HCT116 (cell line): ENCODE data around the gene HERC2. TPM values are rescaled to one million over a fixed set of nuclear protein-coding genes. Genes with fewer than 3 reads are reported as not detected.

Experiments used
- ATAC-seq: fragments of 200-7000 bp; cut with Tn5 transposase; 2 replicates; pipeline ENCODE4 v1.9.1; 2020; ENCODE audit warnings: mild to moderate bottlenecking, moderate library complexity
- BruUV-seq: library from RNA; stranded (reverse); fragments of 400-500 nt; replicated peaks from 2 replicates; lab custom pipeline; 2021; lab: Mats Ljungman, UMichigan
- CTCF ChIA-PET: fragments of 300-600 bp; sonication (Branson Sonifier 250); formaldehyde crosslinking; loops from one replicate; lab custom pipeline; 2021; ENCODE audit warnings: antibody characterized with exemption; lab: Charles Lee
- POLR2A ChIA-PET: fragments of 300-600, 350-600 bp; sonication (Branson Sonifier 250); formaldehyde crosslinking; loops from one replicate; lab custom pipeline; 2021; ENCODE audit warnings: antibody characterized with exemption; lab: Charles Lee
- RAD21 ChIA-PET, 2 experiments: fragments of 300-600 bp; sonication (Branson Sonifier 250); formaldehyde crosslinking; loops; one replicate each; lab custom pipeline; 2023; ENCODE audit warnings: low total read pairs in 2 of 2; ENCODE audit not compliant: uncharacterized antibody in 2 of 2, unreplicated experiment in 2 of 2, low non-redundant PET in 1 of 2; lab: Charles Lee
- DNase-seq: peaks from one replicate; pipeline ENCODE4 v3.0.0-alpha.2; 2010; ENCODE audit warnings: low read depth, low spot score
- H2AFZ ChIP-seq: fragments of 200-600 bp; shearing (Covaris generic), sonication (generic); 2 replicates; pipeline ENCODE4 v1.6.1; 2017; ENCODE audit warnings: low read depth, mixed run types, mixed read lengths, antibody characterized with exemption, low read length; ENCODE audit not compliant: poor library complexity, severe bottlenecking
- H3K27ac ChIP-seq: 2 replicates; pipeline ENCODE4 v1.5.1; 2012; ENCODE audit warnings: low read depth, low read length
- H3K27me3 ChIP-seq: fragments of 200-600 bp; sonication (generic); 2 replicates; pipeline ENCODE4 v1.6.1; 2016; ENCODE audit warnings: mixed run types, low read length, mixed read lengths; ENCODE audit not compliant: insufficient read depth
- H3K36me3 ChIP-seq, 2 experiments: fragments of 200-500 bp in 1 of 2; fragments of 200-600 bp in 1 of 2; sonication (Bioruptor generic) in 1 of 2; sonication (generic) in 1 of 2; 2 replicates each; pipeline versions ENCODE4 v1.5.1 to v1.6.1; 2014 to 2016; ENCODE audit warnings: low read length in 2 of 2, inconsistent platforms in 1 of 2, mixed read lengths in 1 of 2, mixed run types in 1 of 2; ENCODE audit not compliant: insufficient read depth in 2 of 2, control insufficient read depth in 1 of 2
- H3K4me1 ChIP-seq, 2 experiments: fragments of 200-600 bp in 1 of 2; sonication (generic) in 1 of 2; 2 replicates each; pipeline versions ENCODE4 v1.5.1 to v1.6.1; 2012 to 2017; ENCODE audit warnings: low read length in 2 of 2, inconsistent platforms in 1 of 2, mild to moderate bottlenecking in 1 of 2, mixed read lengths in 1 of 2, mixed run types in 1 of 2, moderate library complexity in 1 of 2; ENCODE audit not compliant: insufficient read depth in 2 of 2, control insufficient read depth in 1 of 2
- H3K4me2 ChIP-seq: fragments of 200-600 bp; sonication (generic); 2 replicates; pipeline ENCODE4 v1.6.1; 2017; ENCODE audit warnings: mixed run types, low read length, mixed read lengths
- H3K4me3 ChIP-seq, 2 experiments: fragments of 200-600 bp in 1 of 2; sonication (generic) in 1 of 2; replicated peaks in 1 of 2; 2 replicates each; pipeline ENCODE4 v1.5.1; 2011 to 2016; ENCODE audit warnings: low read length in 2 of 2, control low read depth in 1 of 2, low read depth in 1 of 2, mild to moderate bottlenecking in 1 of 2, mixed read lengths in 1 of 2, mixed run types in 1 of 2
- H3K79me2 ChIP-seq: fragments of 200-600 bp; sonication (generic); 2 replicates; pipeline ENCODE4 v1.6.1; 2017; ENCODE audit warnings: mild to moderate bottlenecking, mixed run types, low read length, moderate library complexity, mixed read lengths; ENCODE audit not compliant: insufficient read depth
- H3K9ac ChIP-seq: fragments of 200-600 bp; sonication (generic); 2 replicates; pipeline ENCODE4 v1.6.1; 2016; ENCODE audit warnings: low read length, mixed read lengths
- H3K9me2 ChIP-seq: fragments of 200-600 bp; sonication (generic), shearing (Covaris generic); 2 replicates; pipeline ENCODE4 v1.6.1; 2017; ENCODE audit warnings: mixed run types, mild to moderate bottlenecking, moderate library complexity; ENCODE audit not compliant: insufficient read depth
- H3K9me3 ChIP-seq, 2 experiments: fragments of 200-500 bp in 1 of 2; fragments of 200-600 bp in 1 of 2; sonication (Bioruptor generic) in 1 of 2; sonication (generic) in 1 of 2; 2 replicates each; pipeline ENCODE4 v1.6.1; 2014 to 2017; ENCODE audit warnings: low read length in 2 of 2, mixed read lengths in 2 of 2, inconsistent platforms in 1 of 2, low read depth in 1 of 2, mild to moderate bottlenecking in 1 of 2, mixed run types in 1 of 2, moderate library complexity in 1 of 2; ENCODE audit not compliant: control insufficient read depth in 1 of 2, insufficient read depth in 1 of 2
- H4K20me1 ChIP-seq: fragments of 200-600 bp; sonication (generic), shearing (Covaris generic); 2 replicates; pipeline ENCODE4 v1.6.1; 2017; ENCODE audit warnings: mixed run types, mild to moderate bottlenecking, moderate library complexity; ENCODE audit not compliant: insufficient read depth
- ATF3 ChIP-seq: IDR thresholded peaks from 2 replicates; pipeline ENCODE4 v1.6.1; 2012
- CBX3 ChIP-seq: IDR thresholded peaks from 2 replicates; pipeline ENCODE4 v1.6.1; 2012; ENCODE audit warnings: low read depth
- CEBPB ChIP-seq: IDR thresholded peaks from 2 replicates; pipeline ENCODE4 v1.6.1; 2012; ENCODE audit warnings: low read depth
- EGR1 ChIP-seq: IDR thresholded peaks from 2 replicates; pipeline ENCODE4 v1.6.1; 2012; ENCODE audit warnings: low read depth
- ELF1 ChIP-seq: IDR thresholded peaks from 2 replicates; pipeline ENCODE4 v1.6.1; 2012; ENCODE audit warnings: low read depth, borderline replicate concordance
- EZH2phosphoT487 ChIP-seq: fragments of 200-600 bp; IDR thresholded peaks from 2 replicates; pipeline ENCODE4 v1.6.1; 2018; ENCODE audit warnings: antibody characterized with exemption, borderline replicate concordance
- JUND ChIP-seq: IDR thresholded peaks from 2 replicates; pipeline ENCODE4 v1.6.1; 2012
- RAD21 ChIP-seq: IDR thresholded peaks from 2 replicates; pipeline ENCODE4 v1.6.1; 2012; ENCODE audit warnings: low read depth, mild to moderate bottlenecking
- REST ChIP-seq: IDR thresholded peaks from 2 replicates; pipeline ENCODE4 v1.6.1; 2012; ENCODE audit warnings: low read depth
- SP1 ChIP-seq: IDR thresholded peaks from 2 replicates; pipeline ENCODE4 v1.6.1; 2012; ENCODE audit warnings: low read depth
- YY1 ChIP-seq: IDR thresholded peaks from 2 replicates; pipeline ENCODE4 v1.6.1; 2011; ENCODE audit warnings: low read length, low read depth, moderate library complexity, mild to moderate bottlenecking; ENCODE audit not compliant: insufficient replicate concordance; ENCODE audit errors: extremely low read depth
- ZFX ChIP-seq: fragments of 450-650 bp; IDR thresholded peaks from 2 replicates; pipeline ENCODE4 v1.6.1; 2017
- intact Hi-C: fragments of 100-400 bp; cut with micrococcal nuclease; formaldehyde crosslinking; loops from 2 replicates; pipeline ENCODE4 v1.10.0; 2022
- total RNA-seq: library from RNA; stranded (reverse); gene quantifications from one replicate; pipeline ENCODE4 v1.2.1, GENCODE V29; 2021; ENCODE audit not compliant: unreplicated experiment

The HERC2 gene
- total RNA-seq, 1 experiment from 2014 or later = 55.5 TPM

GRCh38 chr15:28099555-28100140 is 222.3 kb downstream of the HERC2 start:
- ChIA-PET RAD21 (no interaction called here), CTCF (interaction anchor here (0.7 kb wide), 1 partner anchor 8 kb away, joined by 4 read pairs; no protein-coding TSS in a partner anchor), POLR2A (no interaction called here)
- Histone ChIP-seq H3K4me2 (no peak overlapping the region), H3K27me3 (no peaks in the 10 kb centered on the region), H3K4me1 (peaks cover 3 to 9% of the 10 kb centered on the region in 2 experiments; a peak in 3 of 4 replicates), H3K9ac (no peak overlapping the region), H3K36me3 (no peaks in the 10 kb centered on the region), H2AFZ (no peak overlapping the region), H4K20me1 (no peaks in the 10 kb centered on the region), H3K9me3 (no peaks in the 10 kb centered on the region), H3K9me2 (no peaks in the 10 kb centered on the region), H3K4me3 (no peak overlapping the region), H3K79me2 (no peaks in the 10 kb centered on the region), H3K27ac (no peak overlapping the region)
- no TSS peak for BruUV-seq
- intact Hi-C loops = no loop called here
- TF ChIP-seq CBX3 = no peak
- TF ChIP-seq RAD21 = no peak
- no peak for TF ChIP-seq REST
- no peak for TF ChIP-seq SP1
- TF ChIP-seq ZFX = no peak
- TF ChIP-seq JUND = no peak
- TF ChIP-seq CEBPB = no peak
- TF ChIP-seq ELF1 = no peak
- TF ChIP-seq YY1 = no peak
- TF ChIP-seq EZH2phosphoT487 = no peak
- TF ChIP-seq EGR1 = no peak
- no peak for TF ChIP-seq ATF3
- ATAC-seq = no peak
- DNase-seq = no peak
